ENCODE results near the gene RNF128. TPM values are rescaled to one million over a fixed set of nuclear protein-coding genes. Genes with fewer than 3 reads are reported as not detected.

RNF128 gene
- total RNA-seq, 3 donors from 2014 or later (not counting 1 experiment from before 2014, with no cell fraction given): not detected

DNA sequence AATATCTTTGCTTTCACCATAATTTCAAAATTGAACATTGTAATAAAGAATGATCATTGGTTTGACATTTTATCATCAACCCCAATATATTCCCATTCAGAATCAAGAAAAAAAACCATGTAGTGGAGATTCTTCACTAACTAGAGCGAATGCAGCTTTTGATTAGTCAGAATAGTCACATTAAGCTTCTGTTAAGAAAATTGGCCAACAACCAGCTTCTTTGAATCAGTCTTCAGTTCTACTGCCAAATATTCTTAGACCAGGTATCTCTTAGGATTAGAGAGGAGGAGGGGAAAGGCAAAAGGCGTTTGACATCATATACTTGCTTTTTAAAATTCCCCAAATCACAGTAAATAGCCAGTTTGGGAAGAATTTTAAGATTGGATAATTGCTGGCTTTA lies 53.8 kb downstream of the RNF128 start:
- no peak for DNase-seq
- no peaks in the 10 kb centered on the region for H3K4me1 Mint-ChIP-seq
- Histone ChIP-seq H3K9me3 (ENCODE audit: control insufficient read depth, insufficient read depth, low read length) (no peaks in the 10 kb centered on the region), H3K36me3 (ENCODE audit: control insufficient read depth, insufficient read depth, low read length) (no peaks in the 10 kb centered on the region), H3K4me3 (ENCODE audit: low read length) (no peak overlapping the region), H3K27me3 (ENCODE audit: control insufficient read depth, insufficient read depth, low read length) (no peaks in the 10 kb centered on the region), H3K4me1 (ENCODE audit: control insufficient read depth, insufficient read depth, low read length) (no peaks in the 10 kb centered on the region), H3K27ac (ENCODE audit: low read length) (no peak overlapping the region)
- H3K4me3 Mint-ChIP-seq: no peak overlapping the region
- H3K36me3 Mint-ChIP-seq: no peaks in the 10 kb centered on the region
- peaks cover 2 to 43% of the 10 kb centered on the region in 2 donors for H3K27me3 Mint-ChIP-seq (ENCODE audit: low read depth in 2 of 2)
- TF ChIP-seq CTCF (IDR thresholded peaks at IDR 0.05): no peak
- H3K27ac Mint-ChIP-seq: no peak overlapping the region
- intact Hi-C loops (cut with micrococcal nuclease): no loop called here
- no peak for ATAC-seq
- H3K9me3 Mint-ChIP-seq: peaks cover 0 to 2% of the 10 kb centered on the region in 2 donors
- WGBS (ENCODE audit: insufficient coverage): no CpG with 5 or more reads among the region's 2 CpGs

GRCh38 chrX:106780664-106781377 lies 54.3 kb downstream of the RNF128 start:
- intact Hi-C loops (cut with micrococcal nuclease): no loop called here
- H3K27ac Mint-ChIP-seq: no peak overlapping the region
- H3K4me3 Mint-ChIP-seq: no peak overlapping the region
- DNase-seq: no peak
- H3K4me1 Mint-ChIP-seq: no peaks in the 10 kb centered on the region
- Histone ChIP-seq H3K4me1 (ENCODE audit: control insufficient read depth, insufficient read depth, low read length) (no peaks in the 10 kb centered on the region), H3K36me3 (ENCODE audit: control insufficient read depth, insufficient read depth, low read length) (no peaks in the 10 kb centered on the region), H3K9me3 (ENCODE audit: control insufficient read depth, insufficient read depth, low read length) (no peaks in the 10 kb centered on the region), H3K4me3 (ENCODE audit: low read length) (no peak overlapping the region), H3K27me3 (ENCODE audit: control insufficient read depth, insufficient read depth, low read length) (no peaks in the 10 kb centered on the region), H3K27ac (ENCODE audit: low read length) (no peak overlapping the region)
- peaks cover 0 to 2% of the 10 kb centered on the region in 2 donors for H3K9me3 Mint-ChIP-seq
- TF ChIP-seq CTCF (IDR thresholded peaks at IDR 0.05): no peak
- H3K36me3 Mint-ChIP-seq: no peaks in the 10 kb centered on the region
- peaks cover 3 to 48% of the 10 kb centered on the region in 2 donors for H3K27me3 Mint-ChIP-seq (ENCODE audit: low read depth in 2 of 2)
- WGBS (ENCODE audit: insufficient coverage): no CpG with 5 or more reads among the region's 1 CpG
- ATAC-seq: no peak

GRCh38 chrX:106783716-106784115 lies 57.2 kb downstream of the RNF128 start:
- no peak overlapping the region for H3K27ac Mint-ChIP-seq
- H3K4me1 Mint-ChIP-seq: no peaks in the 10 kb centered on the region
- 80% methylated on average over 2 of the region's 7 CpGs for WGBS (ENCODE audit: insufficient coverage)
- H3K9me3 Mint-ChIP-seq: peaks cover 0 to 2% of the 10 kb centered on the region in 2 donors
- peaks cover 3 to 51% of the 10 kb centered on the region in 2 donors for H3K27me3 Mint-ChIP-seq (ENCODE audit: low read depth in 2 of 2)
- Histone ChIP-seq H3K27me3 (ENCODE audit: control insufficient read depth, insufficient read depth, low read length) (no peaks in the 10 kb centered on the region), H3K4me1 (ENCODE audit: control insufficient read depth, insufficient read depth, low read length) (no peaks in the 10 kb centered on the region), H3K4me3 (ENCODE audit: low read length) (no peak overlapping the region), H3K9me3 (ENCODE audit: control insufficient read depth, insufficient read depth, low read length) (no peaks in the 10 kb centered on the region), H3K27ac (ENCODE audit: low read length) (no peak overlapping the region), H3K36me3 (ENCODE audit: control insufficient read depth, insufficient read depth, low read length) (no peaks in the 10 kb centered on the region)
- ATAC-seq (no peak), DNase-seq (no peak)
- H3K36me3 Mint-ChIP-seq: no peaks in the 10 kb centered on the region
- TF ChIP-seq CTCF (IDR thresholded peaks at IDR 0.05): no peak
- no peak overlapping the region for H3K4me3 Mint-ChIP-seq
- intact Hi-C loops (cut with micrococcal nuclease): no loop called here

DNA sequence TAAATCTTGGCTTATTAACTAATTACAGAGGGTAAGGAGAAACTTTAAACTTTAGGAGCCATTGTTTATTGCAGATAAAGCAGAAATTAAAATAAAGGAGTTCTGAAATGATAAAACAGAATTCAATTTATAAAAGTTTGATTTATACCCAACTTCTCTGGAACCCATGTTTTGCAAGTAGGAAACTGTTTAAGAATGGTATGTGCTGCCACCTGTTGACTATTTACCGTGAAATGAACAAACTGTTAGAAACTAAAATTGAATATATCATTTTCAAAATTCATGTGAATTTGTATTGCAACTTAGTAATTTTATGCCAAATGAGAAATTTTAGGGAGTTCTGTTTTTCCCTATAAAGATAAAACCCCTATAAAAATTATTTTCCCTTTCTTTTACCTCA lies 65.0 kb downstream of the RNF128 start:
- Mint-ChIP-seq H3K4me3 (no peak overlapping the region), H3K27me3 (ENCODE audit: low read depth in 2 of 2) (peaks cover 0 to 4% of the 10 kb centered on the region in 2 donors)

More for the DNA sequence above, 65.0 kb downstream of the RNF128 start:
- Mint-ChIP-seq H3K36me3 (no peaks in the 10 kb centered on the region), H3K4me1 (no peaks in the 10 kb centered on the region), H3K9me3 (no peaks in the 10 kb centered on the region), H3K27ac (no peak overlapping the region)
- Histone ChIP-seq H3K9me3 (ENCODE audit: control insufficient read depth, insufficient read depth, low read length) (no peaks in the 10 kb centered on the region), H3K4me1 (ENCODE audit: control insufficient read depth, insufficient read depth, low read length) (no peaks in the 10 kb centered on the region), H3K4me3 (ENCODE audit: low read length) (no peak overlapping the region), H3K27ac (ENCODE audit: low read length) (no peak overlapping the region), H3K27me3 (ENCODE audit: control insufficient read depth, insufficient read depth, low read length) (no peaks in the 10 kb centered on the region), H3K36me3 (ENCODE audit: control insufficient read depth, insufficient read depth, low read length) (no peaks in the 10 kb centered on the region)
- DNase-seq (peak in 1 of 2 donors; percentile 26), ATAC-seq (no peak)
- no peak for TF ChIP-seq CTCF (IDR thresholded peaks at IDR 0.05)
- no CpG with 5 or more reads among the region's 1 CpG for WGBS (ENCODE audit: insufficient coverage)
- intact Hi-C loops (cut with micrococcal nuclease): loop anchor here (10.0 kb wide), 1 partner anchor 307 kb away; no protein-coding TSS in a partner anchor
